Osteoblast (primary cell): ENCODE results near the gene VOPP1. TPM values are rescaled to one million over a fixed set of nuclear protein-coding genes. Genes with fewer than 3 reads are reported as not detected.

Experiments used
- DNase-seq: peaks from one replicate; pipeline ENCODE4 v3.0.0; 2011; ENCODE audit warnings: low spot score, mixed read lengths; ENCODE audit not compliant: insufficient read length; ENCODE audit errors: missing footprints
- H2AFZ ChIP-seq: 2 replicates; pipeline ENCODE4 v1.6.0; 2011; ENCODE audit warnings: mild to moderate bottlenecking, low read length
- H3K27ac ChIP-seq: 2 replicates; pipeline ENCODE4 v1.5.1; 2011; ENCODE audit warnings: mild to moderate bottlenecking, low read depth, low read length, moderate library complexity
- H3K27me3 ChIP-seq: 2 replicates; pipeline ENCODE4 v1.6.0; 2012; ENCODE audit warnings: mild to moderate bottlenecking, control low read depth, inconsistent platforms, low read length, moderate library complexity; ENCODE audit not compliant: insufficient read depth
- H3K36me3 ChIP-seq: 2 replicates; pipeline ENCODE4 v1.5.1; 2011; ENCODE audit warnings: mild to moderate bottlenecking, low read length, control low read depth, moderate library complexity; ENCODE audit not compliant: insufficient read depth
- H3K4me1 ChIP-seq: 2 replicates; pipeline ENCODE4 v1.5.1; 2011; ENCODE audit warnings: mild to moderate bottlenecking, low read length, control low read depth, moderate library complexity; ENCODE audit not compliant: insufficient read depth
- H3K4me2 ChIP-seq: 2 replicates; pipeline ENCODE4 v1.6.0; 2011; ENCODE audit warnings: mild to moderate bottlenecking, low read length; ENCODE audit not compliant: insufficient read depth
- H3K4me3 ChIP-seq: fragments of 200-600 bp; sonication (generic); 3 replicates; pipeline ENCODE4 v1.5.1; 2012; ENCODE audit warnings: mild to moderate bottlenecking, low read length, inconsistent platforms; ENCODE audit not compliant: insufficient read depth
- H3K79me2 ChIP-seq: 2 replicates; pipeline ENCODE4 v1.6.0; 2012; ENCODE audit warnings: mild to moderate bottlenecking, low read length, control low read depth, inconsistent platforms; ENCODE audit not compliant: insufficient read depth
- H3K9me3 ChIP-seq: 2 replicates; pipeline ENCODE4 v1.5.1; 2011; ENCODE audit warnings: low read depth, low read length, control low read depth
- H4K20me1 ChIP-seq: 2 replicates; pipeline ENCODE4 v1.6.0; 2012; ENCODE audit warnings: mild to moderate bottlenecking, low read length, control low read depth; ENCODE audit not compliant: insufficient read depth
- total RNA-seq: library from RNA; depleted of rRNA; stranded (reverse); fragments of >200 nt; gene quantifications from 2 replicates; pipeline ENCODE4 v1.2.3, GENCODE V29; 2012
- TF ChIP-seq, protein P1 (sequence below): IDR thresholded peaks from 2 replicates; pipeline ENCODE4 v1.5.1; 2011; ENCODE audit warnings: mild to moderate bottlenecking, low read depth, low read length, moderate library complexity; ENCODE audit errors: extremely low read depth

VOPP1 gene
- total RNA-seq, 1 donor: 74.6 TPM

DNA sequence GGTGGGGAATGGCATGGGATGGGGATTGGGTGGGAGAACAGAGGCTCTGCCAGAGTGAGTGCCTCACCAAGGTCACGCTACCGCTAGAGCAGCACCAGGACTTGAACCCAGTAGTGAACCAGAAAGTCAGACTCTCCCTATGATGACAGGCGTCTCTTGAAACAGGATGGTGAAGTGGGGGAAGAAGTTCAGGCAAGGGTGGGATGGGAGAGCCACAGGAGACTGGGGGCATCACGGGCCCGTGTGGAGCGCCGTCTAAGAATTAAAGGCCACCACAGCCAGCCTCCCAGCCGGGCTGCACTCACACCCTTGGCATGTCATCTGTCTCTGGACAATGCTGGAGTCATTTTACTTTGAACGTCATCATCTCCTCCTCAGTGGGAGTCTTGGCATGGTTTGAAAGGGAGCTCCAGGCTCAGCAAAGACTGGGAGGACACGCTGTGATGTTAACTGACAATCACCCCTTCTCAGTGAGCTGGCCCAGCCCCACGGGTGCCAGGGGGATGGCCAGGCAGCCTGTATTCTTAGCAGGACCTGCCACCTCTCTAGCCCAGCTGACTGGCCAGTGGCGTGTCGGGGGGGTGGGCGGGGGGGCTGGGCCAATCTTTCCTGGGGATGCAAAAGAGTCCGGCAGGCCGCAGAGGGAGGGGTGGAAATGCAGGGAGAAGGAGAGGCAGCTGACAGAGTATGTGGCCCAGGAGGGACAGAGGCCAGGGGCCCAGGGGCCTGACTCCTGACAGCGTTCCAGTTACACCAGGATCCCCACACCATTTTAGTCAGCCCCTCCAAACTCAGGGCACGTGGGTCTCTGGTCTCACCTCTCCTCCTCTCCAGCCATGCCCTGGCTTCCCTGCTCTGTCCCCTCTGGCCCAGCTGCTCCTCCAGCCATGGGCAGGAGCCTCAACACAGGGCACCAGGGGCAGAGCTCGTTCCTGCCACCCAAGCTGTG, 96.2 kb downstream of the VOPP1 start:
- Histone ChIP-seq H3K4me2 (peak overlapping the region; percentile 3), H3K79me2 (peaks cover 2% of the 10 kb centered on the region), H3K4me3 (no peak overlapping the region), H3K9me3 (no peaks in the 10 kb centered on the region), H2AFZ (no peak overlapping the region), H3K27me3 (no peaks in the 10 kb centered on the region), H3K27ac (peak overlapping the region; percentile 67), H3K36me3 (no peaks in the 10 kb centered on the region), H4K20me1 (peaks cover 22% of the 10 kb centered on the region), H3K4me1 (peaks cover 32% of the 10 kb centered on the region)
- TF ChIP-seq, protein P1, sequence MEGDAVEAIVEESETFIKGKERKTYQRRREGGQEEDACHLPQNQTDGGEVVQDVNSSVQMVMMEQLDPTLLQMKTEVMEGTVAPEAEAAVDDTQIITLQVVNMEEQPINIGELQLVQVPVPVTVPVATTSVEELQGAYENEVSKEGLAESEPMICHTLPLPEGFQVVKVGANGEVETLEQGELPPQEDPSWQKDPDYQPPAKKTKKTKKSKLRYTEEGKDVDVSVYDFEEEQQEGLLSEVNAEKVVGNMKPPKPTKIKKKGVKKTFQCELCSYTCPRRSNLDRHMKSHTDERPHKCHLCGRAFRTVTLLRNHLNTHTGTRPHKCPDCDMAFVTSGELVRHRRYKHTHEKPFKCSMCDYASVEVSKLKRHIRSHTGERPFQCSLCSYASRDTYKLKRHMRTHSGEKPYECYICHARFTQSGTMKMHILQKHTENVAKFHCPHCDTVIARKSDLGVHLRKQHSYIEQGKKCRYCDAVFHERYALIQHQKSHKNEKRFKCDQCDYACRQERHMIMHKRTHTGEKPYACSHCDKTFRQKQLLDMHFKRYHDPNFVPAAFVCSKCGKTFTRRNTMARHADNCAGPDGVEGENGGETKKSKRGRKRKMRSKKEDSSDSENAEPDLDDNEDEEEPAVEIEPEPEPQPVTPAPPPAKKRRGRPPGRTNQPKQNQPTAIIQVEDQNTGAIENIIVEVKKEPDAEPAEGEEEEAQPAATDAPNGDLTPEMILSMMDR: no peak
- DNase-seq: peak; percentile 92

DNA sequence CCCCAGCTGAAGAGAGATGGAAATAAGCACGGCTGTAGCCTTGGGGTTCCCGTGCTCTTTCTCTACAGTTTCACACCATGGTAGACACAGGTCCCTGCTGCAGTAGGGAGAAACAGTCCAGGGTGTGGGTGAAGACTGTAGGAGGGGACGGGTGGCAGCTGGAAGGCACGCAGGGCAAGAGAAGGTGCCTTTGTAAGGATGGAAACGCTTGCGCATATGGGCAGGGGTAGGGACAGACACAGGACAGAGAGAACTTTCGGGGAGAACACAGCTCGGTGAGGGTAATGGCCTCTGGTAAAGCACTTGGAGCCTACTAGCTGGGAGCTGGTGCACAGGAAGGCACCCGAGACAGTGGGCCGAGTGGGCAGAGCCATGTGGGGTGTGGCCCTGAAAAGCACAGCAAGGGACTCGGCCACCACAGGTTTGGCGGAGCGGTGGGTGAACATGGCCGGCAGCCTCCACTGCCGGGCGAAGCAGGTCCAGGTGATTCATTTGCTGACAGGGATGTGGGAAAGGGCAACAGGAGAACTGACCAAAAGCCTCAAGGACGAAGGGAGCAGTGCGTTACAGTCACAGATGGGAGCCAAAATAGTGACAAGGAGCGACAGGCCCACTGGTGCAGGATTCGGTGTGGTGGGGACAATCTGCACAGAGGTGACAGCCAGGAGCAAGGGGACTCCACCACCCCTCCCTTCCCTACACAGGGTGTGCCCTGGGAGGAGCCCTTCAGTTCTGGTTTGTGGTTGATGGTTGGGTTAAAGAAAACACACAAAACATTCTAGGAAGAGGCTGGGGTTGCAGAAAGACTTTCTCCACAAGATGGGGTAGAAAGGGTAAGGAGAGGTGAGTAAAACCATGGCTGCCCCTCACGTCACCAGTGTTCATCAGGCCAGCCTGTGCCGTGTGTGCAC, 97.1 kb downstream of the VOPP1 start:
- H3K36me3 ChIP-seq: no peaks in the 10 kb centered on the region
- no peak overlapping the region for H3K4me3 ChIP-seq
- H3K4me2 ChIP-seq: no peak overlapping the region
- no peaks in the 10 kb centered on the region for H3K9me3 ChIP-seq
- H2AFZ ChIP-seq: no peak overlapping the region
- peaks cover 22% of the 10 kb centered on the region for H4K20me1 ChIP-seq
- TF ChIP-seq, protein P1: no peak
- peaks cover 2% of the 10 kb centered on the region for H3K79me2 ChIP-seq
- peak; percentile 55 for DNase-seq
- H3K4me1 ChIP-seq: peaks cover 32% of the 10 kb centered on the region
- H3K27me3 ChIP-seq: no peaks in the 10 kb centered on the region
- H3K27ac ChIP-seq: peak overlapping the region; percentile 67

DNA sequence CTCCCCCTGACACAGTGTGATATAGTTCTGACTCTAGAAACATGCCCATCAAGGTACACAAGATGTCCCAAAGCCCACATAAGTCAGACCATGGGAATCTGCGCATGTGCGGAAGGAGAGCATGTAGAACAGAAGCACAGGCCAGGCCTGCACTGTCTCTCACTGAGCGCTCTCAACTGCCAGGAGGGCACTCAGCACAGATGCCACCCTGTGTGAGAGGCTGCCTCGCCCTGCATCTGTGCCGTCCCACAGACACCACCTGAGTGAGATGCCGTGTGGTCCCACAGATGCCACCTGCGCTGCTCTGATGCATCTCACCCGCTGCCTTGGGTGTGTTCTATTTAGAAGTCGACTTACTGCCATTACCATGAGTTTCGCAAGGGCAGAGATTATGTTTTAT, 98.4 kb downstream of the VOPP1 start:
- Histone ChIP-seq H4K20me1 (peaks cover 22% of the 10 kb centered on the region), H3K36me3 (no peaks in the 10 kb centered on the region)
- TF ChIP-seq, protein P1: no peak

More for the DNA sequence above, 98.4 kb downstream of the VOPP1 start:
- no peak overlapping the region for H3K27ac ChIP-seq
- peaks cover 2% of the 10 kb centered on the region for H3K79me2 ChIP-seq
- H3K9me3 ChIP-seq: no peaks in the 10 kb centered on the region
- H3K4me1 ChIP-seq: peaks cover 32% of the 10 kb centered on the region
- H3K27me3 ChIP-seq: no peaks in the 10 kb centered on the region
- no peak overlapping the region for H3K4me2 ChIP-seq
- no peak overlapping the region for H2AFZ ChIP-seq
- no peak overlapping the region for H3K4me3 ChIP-seq
- DNase-seq: peak; percentile 23
